GM12878 (cell line): ENCODE results near the gene BCKDK.

Source experiments
- BHLHE40 ChIP-seq, 2 experiments: fragments of 450-650 bp in 1 of 2; IDR thresholded peaks; 2 replicates each; pipeline ENCODE4 v1.6.1; 2011 to 2017; ENCODE audit warnings: low read depth in 2 of 2, borderline replicate concordance in 1 of 2, improper control_type of control experiment in 1 of 2, low read length in 1 of 2, mild to moderate bottlenecking in 1 of 2
- CEBPB ChIP-seq, 2 experiments: fragments of 150-350 bp in 1 of 2; IDR thresholded peaks; 2 replicates each; pipeline ENCODE4 v1.6.1; 2012 to 2014; ENCODE audit warnings: low read depth in 2 of 2, low read length in 2 of 2, borderline replicate concordance in 1 of 2, inconsistent platforms in 1 of 2
- CREB1 ChIP-seq: IDR thresholded peaks from 2 replicates; pipeline ENCODE4 v1.6.1; 2012; ENCODE audit warnings: low read depth, mild to moderate bottlenecking, inconsistent platforms
- CTCF ChIP-seq, 3 experiments: IDR thresholded peaks in 2 of 3; conservative IDR thresholded peaks in 1 of 3; 2 replicates each; pipeline ENCODE4 v1.5.1; 2011; ENCODE audit warnings: low read depth in 3 of 3, low read length in 3 of 3, mild to moderate bottlenecking in 3 of 3, control low read depth in 2 of 3, moderate library complexity in 2 of 3, inconsistent platforms in 1 of 3, mixed read lengths in 1 of 3; ENCODE audit not compliant: control insufficient read depth in 2 of 3, insufficient read depth in 1 of 3; ENCODE audit errors: extremely low read depth in 1 of 3
- JUND ChIP-seq: IDR thresholded peaks from 2 replicates; pipeline ENCODE4 v1.6.1; 2012; ENCODE audit warnings: low read depth, mild to moderate bottlenecking, low read length, improper control_type of control experiment, moderate library complexity
- KDM1A ChIP-seq: fragments of 200-600 bp; sonication (generic); IDR thresholded peaks from 2 replicates; pipeline ENCODE4 v1.6.1; 2016; ENCODE audit warnings: borderline replicate concordance
- NRF1 ChIP-seq: conservative IDR thresholded peaks from 2 replicates; pipeline ENCODE4 v1.6.1; 2011; ENCODE audit warnings: mild to moderate bottlenecking, low read depth, low read length, improper control_type of control experiment
- POLR2A ChIP-seq: IDR thresholded peaks from 2 replicates; pipeline ENCODE4 v1.6.1; 2011; ENCODE audit warnings: low read depth, mild to moderate bottlenecking, low read length
- RCOR1 ChIP-seq: conservative IDR thresholded peaks from 2 replicates; pipeline ENCODE4 v1.6.1; 2012; ENCODE audit warnings: low read depth, low read length, improper control_type of control experiment
- SREBF1 ChIP-seq: IDR thresholded peaks from 2 replicates; pipeline ENCODE4 v1.6.1; 2012; ENCODE audit warnings: mild to moderate bottlenecking, low read length
- TCF12 ChIP-seq: IDR thresholded peaks from 2 replicates; pipeline ENCODE4 v1.6.1; 2011; ENCODE audit warnings: low read depth, mild to moderate bottlenecking, low read length
- YY1 ChIP-seq: IDR thresholded peaks from 2 replicates; pipeline ENCODE4 v1.6.1; 2011; ENCODE audit warnings: low read depth, mild to moderate bottlenecking, low read length
- TF ChIP-seq, protein P1 (sequence below): IDR thresholded peaks from 2 replicates; pipeline ENCODE4 v1.6.1; 2011; ENCODE audit warnings: low read depth, low read length, improper control_type of control experiment, borderline replicate concordance

GRCh38 chr16:31149894-31150890, 42.0 kb downstream of the BCKDK start, which contains the start of gene PRSS36:
- TF ChIP-seq SREBF1 (no peak), CTCF (IDR thresholded peaks at IDR 0.05 in 2 of 3, conservative IDR thresholded peaks at IDR 0.05 in 1 of 3; ENCODE audit: control insufficient read depth in 2 of 3, extremely low read depth in 1 of 3, insufficient read depth in 1 of 3, low read depth in 3 of 3, low read length in 3 of 3) (no peak), POLR2A (no peak), KDM1A (no peak), TCF12 (no peak), CREB1 (no peak), NRF1 (no peak), JUND (no peak), CEBPB (IDR thresholded peaks at IDR 0.05; ENCODE audit: borderline replicate concordance in 1 of 2, low read depth in 2 of 2, low read length in 2 of 2) (no peak), YY1 (no peak), RCOR1 (no peak), BHLHE40 (IDR thresholded peaks at IDR 0.05; ENCODE audit: borderline replicate concordance in 1 of 2, low read depth in 2 of 2, low read length in 1 of 2) (no peak)
- TF ChIP-seq, protein P1, sequence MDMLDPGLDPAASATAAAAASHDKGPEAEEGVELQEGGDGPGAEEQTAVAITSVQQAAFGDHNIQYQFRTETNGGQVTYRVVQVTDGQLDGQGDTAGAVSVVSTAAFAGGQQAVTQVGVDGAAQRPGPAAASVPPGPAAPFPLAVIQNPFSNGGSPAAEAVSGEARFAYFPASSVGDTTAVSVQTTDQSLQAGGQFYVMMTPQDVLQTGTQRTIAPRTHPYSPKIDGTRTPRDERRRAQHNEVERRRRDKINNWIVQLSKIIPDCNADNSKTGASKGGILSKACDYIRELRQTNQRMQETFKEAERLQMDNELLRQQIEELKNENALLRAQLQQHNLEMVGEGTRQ: no peak
